Activated CD4-positive, alpha-beta T cell treated with anti-CD3 and anti-CD28 coated beads, Interleukin-2, amount 50 U/mL, for 16 hours (primary cell): ENCODE results near the gene PIK3R5.

Source experiments
- DNase-seq: peaks from one replicate; pipeline ENCODE4 v3.0.0-alpha.2; 2020

PIK3R5 gene

GRCh38 chr17:8855477-8856204, 109.9 kb downstream of the PIK3R5 start:
- DNase-seq, result peak; percentile 34

GRCh38 chr17:8851600-8851999, 113.9 kb downstream of the PIK3R5 start:
- no peak for DNase-seq

- no peak for DNase-seq
Observed at GRCh38 chr17:8849311-8850041, 116.0 kb downstream of the PIK3R5 start.

DNA sequence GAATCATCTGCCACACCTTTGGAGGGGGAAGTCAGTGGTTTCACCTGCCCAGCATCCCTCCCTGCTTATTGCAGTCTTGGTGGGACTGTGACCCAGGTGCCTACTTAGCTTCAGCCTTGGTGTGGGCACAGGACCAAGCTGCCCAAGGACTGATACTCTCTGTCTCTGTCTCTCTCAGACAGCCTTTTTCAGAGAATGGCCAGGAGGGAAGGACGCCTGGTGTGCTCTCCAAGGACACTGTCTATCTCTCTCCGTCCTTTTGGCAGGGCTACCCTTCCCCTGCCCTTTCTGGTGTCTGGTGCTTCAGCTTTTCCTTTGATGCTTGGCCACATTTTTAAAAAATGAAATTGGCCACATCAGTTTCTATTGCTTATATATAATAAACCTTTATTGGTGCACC, 117.6 kb downstream of the PIK3R5 start:
- no peak for DNase-seq

DNA sequence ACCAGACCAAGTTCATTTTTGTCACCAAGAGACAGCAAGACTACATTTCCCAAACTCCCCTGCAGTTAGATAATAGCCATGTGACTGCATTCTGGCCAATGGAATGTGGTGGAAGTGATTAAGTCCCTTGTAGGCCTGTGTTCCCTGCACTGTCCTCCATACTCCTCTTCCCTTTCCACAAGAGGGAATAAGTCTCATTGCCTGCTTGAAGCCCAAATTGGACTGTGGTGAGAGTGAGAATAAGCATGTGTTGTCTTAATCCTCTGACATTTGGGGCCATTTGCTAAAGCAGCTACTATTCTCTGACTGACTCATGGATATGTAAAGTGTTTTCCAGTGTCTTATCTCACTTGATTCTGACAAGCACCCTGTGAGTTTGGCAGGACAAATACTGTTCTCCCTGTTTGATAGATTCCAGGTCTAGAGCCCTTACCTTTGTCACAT, 118.7 kb downstream of the PIK3R5 start:
- DNase-seq, result no peak

DNA sequence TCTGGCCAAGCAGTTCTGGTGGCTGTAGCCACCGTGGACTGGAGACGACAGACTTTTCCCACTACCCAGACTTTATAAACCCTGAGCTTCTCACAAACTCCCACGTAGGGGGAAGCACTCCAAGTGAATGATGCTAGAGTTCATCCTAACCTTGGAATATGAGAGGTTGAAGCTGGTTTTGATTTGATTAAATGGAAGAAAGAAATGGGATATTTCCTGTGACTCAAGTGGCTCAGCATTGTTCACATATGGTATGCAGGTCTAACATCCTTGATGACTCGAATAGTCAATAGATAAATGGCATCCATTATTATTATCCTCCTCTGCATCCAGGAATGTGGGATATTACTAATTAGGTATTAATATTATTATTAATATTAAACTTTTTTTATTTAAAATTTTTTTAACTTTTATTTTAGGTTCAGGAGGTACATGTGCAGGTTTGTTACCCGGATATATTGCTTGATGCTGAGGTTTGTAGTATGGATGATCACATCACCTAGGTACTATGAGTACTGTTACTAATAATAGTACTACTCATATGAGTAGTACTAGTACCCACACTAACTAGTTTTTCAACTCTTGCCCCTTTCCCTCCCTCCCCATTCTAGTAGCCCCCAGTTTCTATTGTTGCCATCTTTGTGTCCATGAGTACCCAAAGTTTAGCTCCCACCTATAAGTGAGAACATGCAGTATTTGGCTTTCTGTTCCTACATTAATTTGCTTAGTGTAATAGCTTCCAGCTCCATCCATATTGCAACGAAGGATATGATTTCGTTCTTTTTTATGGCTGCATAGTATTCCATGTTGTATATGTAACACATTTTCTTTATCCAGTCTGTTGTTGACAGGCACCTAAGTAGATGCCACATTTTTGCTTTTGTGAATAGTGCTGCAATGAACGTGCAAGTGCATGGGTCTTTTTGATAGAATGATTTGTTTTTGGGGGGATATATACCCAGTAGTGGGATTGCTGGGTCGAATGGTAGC, 121.0 kb downstream of the PIK3R5 start:
- DNase-seq, result no peak

GRCh38 chr17:8843344-8843743, 122.2 kb downstream of the PIK3R5 start:
- no peak for DNase-seq

- no peak for DNase-seq
Observed at GRCh38 chr17:8841844-8842243, 123.7 kb downstream of the PIK3R5 start.

DNA sequence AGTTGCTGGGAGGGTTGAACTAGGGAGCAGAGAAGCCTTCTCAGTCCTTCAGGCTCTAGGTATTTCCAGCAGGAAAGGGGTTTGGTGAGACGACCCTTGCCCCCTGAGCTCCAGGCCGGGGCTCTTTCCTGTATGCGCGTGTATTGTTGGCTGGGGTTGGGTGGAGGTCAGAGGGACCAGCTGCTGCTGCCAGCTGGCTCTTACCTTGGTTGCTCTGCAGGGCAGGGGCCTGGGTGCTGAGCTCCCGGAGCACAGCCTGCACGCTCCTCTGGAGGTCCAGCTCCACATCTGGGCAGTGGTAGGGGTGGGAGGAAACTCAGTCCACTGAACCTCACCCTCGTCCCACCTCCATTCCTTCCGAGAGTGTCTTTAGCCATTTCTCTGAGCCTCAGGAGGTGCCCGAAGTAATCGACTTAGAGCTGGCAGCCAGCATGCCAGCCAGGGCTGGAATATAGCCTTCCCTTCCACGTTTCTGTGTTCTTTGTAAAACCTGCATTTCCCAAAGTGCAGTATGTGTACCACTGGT, 126.0 kb downstream of the PIK3R5 start:
- no peak for DNase-seq

- DNase-seq, result no peak
Observed at GRCh38 chr17:8838551-8839095, 126.9 kb downstream of the PIK3R5 start.

DNA sequence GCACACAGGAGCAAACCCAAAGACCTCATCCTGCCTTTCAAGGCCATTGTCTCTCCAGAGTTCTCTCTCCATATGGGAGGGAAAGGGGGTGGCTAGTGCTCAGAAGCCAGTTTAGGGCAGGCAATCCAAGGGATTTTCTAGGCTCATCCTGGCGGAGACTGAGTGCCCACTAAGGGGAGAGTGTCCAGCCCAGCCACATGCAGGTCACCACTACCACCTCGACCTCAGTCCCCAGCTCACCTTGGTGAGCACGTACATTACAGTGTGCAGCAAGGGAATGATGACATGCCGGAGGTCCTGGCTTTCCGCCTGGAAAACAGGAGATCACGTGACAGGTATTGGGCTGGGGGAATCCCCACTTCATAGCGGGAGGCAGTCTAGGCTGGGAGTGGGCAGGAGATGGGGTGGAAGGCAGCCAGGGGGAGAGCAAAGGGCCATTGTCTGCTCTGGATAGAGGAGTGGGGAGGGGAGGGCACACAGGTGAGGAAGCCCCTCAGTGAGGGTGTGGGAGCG, 127.9 kb downstream of the PIK3R5 start:
- DNase-seq, result no peak

DNA sequence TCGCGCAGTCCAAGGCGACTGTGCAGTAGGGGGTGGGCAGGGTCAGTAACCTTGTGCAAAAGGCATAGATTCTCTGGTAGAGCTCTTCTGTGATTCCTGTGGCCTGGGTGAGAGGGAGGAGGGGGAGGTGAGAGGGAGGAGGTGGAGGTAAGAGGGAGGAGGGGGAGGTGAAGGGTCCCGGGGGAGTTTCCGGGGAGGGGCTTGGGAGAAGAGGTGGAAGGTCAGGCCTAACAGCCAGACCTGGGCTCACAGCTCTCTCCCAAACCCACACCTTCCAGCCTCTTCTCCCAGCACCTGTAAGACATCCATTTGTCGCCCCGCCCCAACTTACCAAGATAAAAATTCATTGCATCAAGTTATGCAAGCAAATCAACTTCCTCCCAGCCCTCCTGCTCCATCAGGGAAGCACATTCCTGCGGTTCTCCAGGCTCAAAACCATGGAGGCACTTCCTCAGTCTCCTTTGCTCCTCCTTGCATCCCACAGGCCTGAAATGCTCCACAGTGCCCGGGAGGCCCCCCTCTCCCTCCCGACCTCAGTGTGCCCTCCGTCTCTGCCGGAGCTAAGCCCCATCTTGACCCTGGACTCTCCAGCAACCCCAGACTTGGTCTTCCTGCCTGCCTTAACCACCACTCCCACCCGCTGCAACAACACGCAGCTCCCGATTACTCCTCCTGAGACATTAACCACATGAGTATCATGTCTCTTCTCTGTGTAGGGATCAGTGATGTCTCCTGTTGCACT, 128.5 kb downstream of the PIK3R5 start:
- no peak for DNase-seq

DNA sequence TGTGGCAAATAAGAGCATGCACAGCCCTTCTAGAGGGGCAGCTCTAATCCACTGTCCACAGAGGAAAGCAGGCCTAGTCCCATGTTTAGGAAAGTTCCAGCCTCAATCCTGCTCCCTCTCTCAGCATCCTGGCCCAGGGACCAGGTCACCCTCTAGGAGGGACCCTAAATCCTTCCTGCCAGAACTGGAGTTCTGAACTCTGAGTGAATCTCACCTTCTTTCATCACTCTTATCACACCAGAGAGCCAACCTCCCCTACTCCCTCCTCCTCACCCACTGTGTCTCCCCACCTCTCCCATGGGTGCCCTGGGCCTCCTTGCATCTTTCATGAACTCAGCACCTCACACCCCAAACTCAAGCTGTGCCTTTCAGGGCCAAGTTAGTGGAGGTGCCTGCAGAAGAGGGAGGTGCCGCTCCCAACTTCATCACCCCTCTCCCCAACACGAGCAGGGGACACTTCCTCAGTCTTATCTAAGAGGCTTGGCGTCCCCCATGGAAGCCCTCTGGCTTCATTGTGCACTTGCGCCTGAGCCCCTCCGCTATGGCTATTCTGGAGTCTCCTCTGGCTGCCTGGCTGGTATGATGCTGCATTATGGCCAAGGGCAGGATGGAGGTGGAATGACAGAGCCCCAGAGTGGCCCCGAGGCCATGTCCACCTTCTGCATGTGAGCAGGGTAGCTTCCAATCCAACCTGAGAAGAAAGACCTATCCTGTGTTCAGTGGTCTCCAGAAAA, 129.7 kb downstream of the PIK3R5 start:
- DNase-seq, result no peak

GRCh38 chr17:8835106-8835505, 130.4 kb downstream of the PIK3R5 start:
- no peak for DNase-seq

GRCh38 chr17:8832711-8833352, 132.7 kb downstream of the PIK3R5 start:
- peak; percentile 25 for DNase-seq

DNA sequence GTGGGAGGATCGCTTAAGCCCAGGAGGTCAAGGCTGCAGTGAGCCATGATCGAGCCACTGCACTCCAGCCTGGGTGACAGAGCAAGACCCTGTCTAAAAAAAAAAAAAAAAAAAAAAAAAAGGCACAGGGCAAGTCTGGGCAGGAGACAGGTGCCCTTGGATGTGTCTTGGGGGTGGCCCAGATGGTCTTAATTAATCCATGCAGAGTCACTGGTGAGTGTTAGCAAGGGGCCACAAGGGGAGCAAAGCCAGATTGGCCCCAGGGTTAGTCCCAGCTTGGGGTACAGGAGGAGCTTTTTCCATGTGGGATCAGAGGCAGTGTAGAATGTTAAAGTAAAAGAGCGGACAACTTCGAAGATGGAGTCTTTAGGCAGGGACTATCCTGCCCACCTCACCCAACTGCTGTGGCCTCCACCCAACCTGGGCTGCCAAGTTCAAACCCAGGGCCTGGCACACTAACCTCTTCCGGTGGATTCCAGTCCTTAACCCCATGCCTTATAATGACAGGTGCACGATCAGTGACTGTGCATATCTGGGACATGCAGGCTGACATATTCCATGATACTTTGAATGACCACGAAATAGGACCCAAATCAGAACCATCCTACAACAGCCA, 134.2 kb downstream of the PIK3R5 start:
- DNase-seq, result no peak

DNA sequence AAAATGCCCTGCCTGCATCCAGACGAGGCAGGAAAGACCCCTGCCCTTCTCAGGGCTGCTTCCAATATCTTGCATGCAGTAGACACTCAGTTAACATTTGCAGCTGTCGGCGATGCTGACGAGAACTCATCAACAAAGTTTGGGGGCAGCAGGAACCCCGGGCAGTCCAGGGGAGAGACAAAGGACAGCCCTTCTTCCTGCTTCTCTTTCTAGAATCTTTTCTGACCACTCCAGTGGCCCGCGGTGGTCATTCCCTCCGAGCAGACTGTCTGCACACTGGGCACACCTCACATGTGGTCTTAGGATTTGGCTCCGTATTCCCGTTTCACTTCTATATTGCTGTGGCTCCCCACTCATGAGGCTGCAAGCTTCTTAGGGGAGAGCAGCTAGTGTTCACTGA, 135.4 kb downstream of the PIK3R5 start:
- no peak for DNase-seq

GRCh38 chr17:8829036-8829941, 136.2 kb downstream of the PIK3R5 start:
- DNase-seq, result no peak
